AG10803 (cell line): ENCODE measurements around the gene MICU1.
A peak's percentile ranks its signal among the peaks of the same experiment; 100 is the strongest.

Source experiments
- DNase-seq: peaks from one replicate; pipeline ENCODE4 v3.0.0; 2010; ENCODE audit warnings: low read depth
- H3K4me3 ChIP-seq: 2 replicates; pipeline ENCODE4 v1.5.1; 2011; ENCODE audit warnings: mild to moderate bottlenecking, low read length, control low read depth
- TF ChIP-seq, protein P1 (sequence below): conservative IDR thresholded peaks from 2 replicates; pipeline ENCODE4 v1.5.1; 2011; ENCODE audit warnings: mild to moderate bottlenecking, low read length, control low read depth, inconsistent platforms

MICU1 gene

DNA sequence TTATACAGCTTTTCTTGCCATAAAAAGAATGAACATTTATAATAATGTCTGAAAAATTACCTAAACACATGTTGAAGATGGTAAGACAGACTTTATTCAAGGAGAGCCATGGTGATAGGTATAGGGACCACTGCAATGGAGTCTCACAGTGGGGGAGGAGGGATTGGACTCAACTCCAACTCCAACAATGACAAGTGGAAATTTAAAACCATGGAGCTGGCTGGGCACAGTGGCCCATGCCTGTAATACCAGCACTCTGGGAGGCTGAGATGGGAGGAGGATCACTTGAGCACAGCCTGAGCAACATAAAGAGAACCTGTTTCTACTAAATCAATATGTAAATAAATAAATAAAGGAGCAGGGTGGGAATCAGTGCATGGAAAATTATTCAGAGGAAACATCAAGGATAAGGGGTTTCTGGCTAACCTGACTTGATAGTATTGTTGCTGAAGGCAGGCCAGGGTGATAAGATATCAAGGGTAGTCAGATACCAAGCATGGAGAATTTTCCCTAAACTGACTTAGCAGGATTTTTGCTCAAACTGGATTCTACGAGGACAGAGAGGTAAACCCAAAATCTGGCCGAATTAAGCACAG, 19.5 kb upstream of the MICU1 start:
- TF ChIP-seq, protein P1, sequence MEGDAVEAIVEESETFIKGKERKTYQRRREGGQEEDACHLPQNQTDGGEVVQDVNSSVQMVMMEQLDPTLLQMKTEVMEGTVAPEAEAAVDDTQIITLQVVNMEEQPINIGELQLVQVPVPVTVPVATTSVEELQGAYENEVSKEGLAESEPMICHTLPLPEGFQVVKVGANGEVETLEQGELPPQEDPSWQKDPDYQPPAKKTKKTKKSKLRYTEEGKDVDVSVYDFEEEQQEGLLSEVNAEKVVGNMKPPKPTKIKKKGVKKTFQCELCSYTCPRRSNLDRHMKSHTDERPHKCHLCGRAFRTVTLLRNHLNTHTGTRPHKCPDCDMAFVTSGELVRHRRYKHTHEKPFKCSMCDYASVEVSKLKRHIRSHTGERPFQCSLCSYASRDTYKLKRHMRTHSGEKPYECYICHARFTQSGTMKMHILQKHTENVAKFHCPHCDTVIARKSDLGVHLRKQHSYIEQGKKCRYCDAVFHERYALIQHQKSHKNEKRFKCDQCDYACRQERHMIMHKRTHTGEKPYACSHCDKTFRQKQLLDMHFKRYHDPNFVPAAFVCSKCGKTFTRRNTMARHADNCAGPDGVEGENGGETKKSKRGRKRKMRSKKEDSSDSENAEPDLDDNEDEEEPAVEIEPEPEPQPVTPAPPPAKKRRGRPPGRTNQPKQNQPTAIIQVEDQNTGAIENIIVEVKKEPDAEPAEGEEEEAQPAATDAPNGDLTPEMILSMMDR = no peak
- no peak overlapping the region for H3K4me3 ChIP-seq
- DNase-seq = no peak

DNA sequence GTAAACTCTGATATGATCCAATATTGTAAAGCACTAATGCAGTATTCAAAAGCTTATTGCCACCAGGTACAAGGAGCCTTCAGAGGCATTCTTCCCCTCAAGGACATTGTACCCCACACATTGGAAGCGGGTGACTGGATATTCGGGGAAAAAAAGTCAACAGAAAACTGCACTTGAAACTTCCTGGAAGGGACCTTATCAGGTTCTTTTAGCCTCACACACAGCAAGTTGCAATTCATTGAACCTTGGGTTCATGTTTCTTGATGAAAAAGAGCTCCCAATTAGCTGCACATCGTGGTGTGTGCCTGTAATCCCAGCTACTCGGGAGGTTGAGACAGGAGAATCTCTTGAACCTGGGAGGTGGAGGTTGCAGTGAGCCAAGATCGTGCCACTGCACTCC, 16.4 kb upstream of the MICU1 start:
- no peak overlapping the region for H3K4me3 ChIP-seq

DNA sequence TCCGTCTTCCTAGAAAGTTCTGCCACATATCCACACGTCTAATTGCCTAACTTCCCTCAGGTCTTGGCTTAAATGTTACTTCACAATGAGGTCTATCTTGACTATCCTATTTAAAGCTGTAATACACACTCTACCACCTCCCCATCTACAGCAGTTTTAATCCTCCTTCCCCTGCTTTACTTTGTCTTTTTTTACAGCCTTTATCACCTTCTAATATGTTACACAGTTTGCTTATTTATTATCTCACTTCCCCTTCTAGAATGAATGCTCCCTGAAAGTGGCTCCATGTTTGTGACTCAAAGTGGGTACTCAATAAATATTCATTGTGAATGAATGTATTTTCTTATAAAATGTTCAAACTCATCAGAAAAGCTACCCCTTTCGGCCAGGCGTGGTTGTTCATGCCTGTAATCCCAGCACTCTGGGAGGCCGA, 13.6 kb upstream of the MICU1 start:
- TF ChIP-seq, protein P1 = no peak
- no peak for DNase-seq
- no peak overlapping the region for H3K4me3 ChIP-seq

More for the DNA sequence above, 16.4 kb upstream of the MICU1 start:
- no peak for DNase-seq
- TF ChIP-seq, protein P1 = no peak

DNA sequence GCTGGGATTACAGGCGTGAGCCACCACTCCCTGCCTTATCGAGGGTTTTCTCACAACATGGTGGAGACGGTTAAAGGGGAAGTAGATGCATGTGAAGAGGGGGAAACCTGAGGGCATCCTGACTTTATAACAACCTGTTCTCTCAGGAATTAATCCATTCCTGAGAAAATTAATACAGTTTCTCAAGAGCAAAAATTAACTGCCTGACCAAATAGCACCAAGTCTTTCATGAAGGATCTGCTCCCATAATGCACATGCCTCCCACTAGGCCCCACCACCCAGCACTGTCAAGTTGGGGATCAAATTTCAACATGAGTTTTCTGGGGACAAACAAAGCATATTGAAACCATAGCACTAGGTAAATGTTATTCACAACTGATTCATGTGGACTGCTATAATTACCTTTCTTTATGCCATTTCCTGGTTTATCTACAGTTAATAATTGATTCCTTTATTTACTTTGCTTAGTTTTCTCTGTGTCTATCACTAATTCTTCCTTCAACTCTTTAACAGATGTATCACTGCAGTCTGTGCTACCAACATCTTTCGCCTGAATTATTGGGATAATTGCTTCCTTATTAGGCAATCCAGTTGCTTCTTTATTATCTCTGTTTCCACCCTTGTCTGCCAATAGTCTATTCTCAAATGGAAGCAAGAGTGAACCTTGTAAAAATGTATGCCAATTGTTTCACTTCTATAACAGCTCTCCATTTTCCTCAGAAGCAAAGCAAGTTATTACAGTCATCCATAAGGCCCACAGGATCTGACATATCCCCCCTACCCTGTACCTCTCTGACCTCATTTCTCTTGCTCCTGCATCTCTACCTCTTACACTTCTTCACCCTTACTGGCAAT, 12.9 kb upstream of the MICU1 start:
- TF ChIP-seq, protein P1 = no peak
- DNase-seq = no peak
- no peak overlapping the region for H3K4me3 ChIP-seq

DNA sequence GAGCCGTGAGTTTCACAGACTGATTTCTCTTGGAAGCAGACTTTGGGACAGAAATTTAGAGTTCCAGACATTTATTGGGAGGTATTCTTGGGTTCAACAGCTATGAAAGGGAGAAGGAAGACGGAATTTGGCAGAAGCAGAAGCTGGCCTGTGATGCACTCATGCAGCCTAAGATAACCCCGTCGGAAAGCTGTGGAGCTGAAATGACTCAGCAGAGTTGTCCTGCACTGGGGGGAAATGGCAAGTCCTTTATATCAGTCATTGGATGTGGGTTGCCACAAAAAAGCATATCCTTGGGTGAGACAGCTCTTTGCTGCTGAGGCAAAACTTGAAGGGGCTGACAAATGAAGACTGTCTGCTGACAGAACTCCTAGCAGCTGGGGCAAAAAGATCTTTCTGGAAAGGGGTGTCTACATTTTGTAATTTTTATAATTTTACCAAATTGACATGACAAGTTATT, 11.5 kb upstream of the MICU1 start:
- TF ChIP-seq, protein P1 = no peak
- no peak overlapping the region for H3K4me3 ChIP-seq
- peak; percentile 80 for DNase-seq

DNA sequence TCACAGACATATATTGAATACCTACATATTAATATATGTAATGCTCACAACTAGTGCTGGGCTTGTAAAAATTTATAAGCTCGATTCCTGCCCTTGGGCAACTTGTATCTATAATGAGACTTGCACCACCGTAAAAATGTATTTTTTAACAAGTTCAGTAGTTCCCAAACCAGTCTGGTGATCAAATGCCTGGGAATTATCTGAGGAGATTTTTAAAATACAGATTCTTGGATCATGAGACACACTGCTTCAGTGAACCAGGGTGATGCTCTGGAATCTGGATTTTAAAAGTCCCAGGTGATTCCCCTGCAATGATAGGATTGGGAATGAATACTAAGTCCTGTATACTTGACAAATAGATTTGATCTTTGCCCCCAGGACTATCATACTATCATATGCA, 4.3 kb upstream of the MICU1 start:
- TF ChIP-seq, protein P1 = no peak
- no peak for DNase-seq
- H3K4me3 ChIP-seq = no peak overlapping the region

DNA sequence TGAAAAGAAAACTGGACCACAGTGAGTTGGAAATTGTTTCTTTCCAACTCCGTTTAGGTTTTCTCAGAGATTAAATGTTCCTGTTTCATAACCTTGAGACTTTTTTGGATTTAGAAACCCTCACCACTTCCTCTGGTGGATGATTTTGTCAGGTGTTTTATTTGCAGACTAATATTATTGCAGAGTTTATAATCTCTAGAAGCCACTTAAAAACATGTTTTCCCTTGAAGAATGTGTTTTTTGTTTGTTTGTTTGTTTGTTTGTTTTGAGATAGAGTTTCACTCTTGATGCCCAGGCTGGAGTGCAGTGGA, 520 bp upstream of the MICU1 start:
- H3K4me3 ChIP-seq = peak overlapping the region; percentile 98
- TF ChIP-seq, protein P1 = no peak

More for the DNA sequence above, 520 bp upstream of the MICU1 start:
- no peak for DNase-seq
